Endometrial microvascular endothelial cells (primary cell): ENCODE results near the gene TLL1. TPM values are rescaled to one million over a fixed set of nuclear protein-coding genes. Genes with fewer than 3 reads are reported as not detected.

Experiments
- in situ Hi-C: cut with HindIII; loops from 2 replicates; pipeline ENCODE4 v1.10.0; 2017; ENCODE audit warnings: low sequenced_read_pairs, low pct_unique_long_range_greater_than_20kb; ENCODE audit errors: inconsistent ontology term
- total RNA-seq: library from RNA; depleted of rRNA; stranded (reverse); fragments of >200 nt; gene quantifications from one replicate; pipeline ENCODE4 v1.2.3, GENCODE V29; 2015; ENCODE audit errors: inconsistent ontology term

The TLL1 gene
- total RNA-seq, 1 donor from 2014 or later, result 9.5 TPM

DNA sequence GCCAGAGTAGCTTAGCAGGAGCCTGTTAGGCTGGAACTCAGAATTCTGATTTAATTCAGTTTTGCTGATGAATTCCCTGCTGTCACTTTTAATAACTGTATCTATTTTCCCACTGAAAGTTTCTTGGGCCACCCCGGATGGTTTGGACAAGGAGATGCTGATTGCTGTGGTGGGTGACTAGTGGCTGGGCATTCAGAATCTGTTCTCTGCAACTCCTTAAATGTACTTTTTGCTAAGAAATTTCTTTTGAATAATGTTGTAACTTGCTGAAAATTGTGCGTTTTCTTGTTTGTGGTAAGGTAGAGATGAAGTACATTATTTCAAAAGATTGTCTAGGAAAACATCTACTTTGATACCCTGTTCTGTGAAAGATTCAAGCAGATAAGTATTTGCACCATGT is 2.4 kb downstream of the TLL1 start:
- in situ Hi-C loops, result no loop called here

DNA sequence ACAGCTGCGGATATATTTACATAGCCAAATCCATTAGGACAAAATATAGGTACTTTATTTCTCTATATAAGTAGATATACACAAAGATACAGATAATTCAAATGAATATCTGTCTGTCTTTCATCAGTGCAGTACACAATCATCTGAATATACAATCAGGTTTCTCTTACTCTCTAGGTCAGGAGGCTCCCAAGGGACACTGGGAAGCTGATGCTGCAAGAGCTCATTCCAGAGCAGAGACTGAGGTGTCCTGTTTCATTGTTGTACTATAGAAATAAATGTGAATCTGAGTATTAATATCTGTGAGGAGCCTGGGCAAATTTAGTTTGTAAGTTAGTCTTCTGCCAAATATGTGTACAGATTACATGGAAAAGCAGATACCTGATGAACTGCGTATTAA is 4.2 kb downstream of the TLL1 start:
- in situ Hi-C loops, result no loop called here

DNA sequence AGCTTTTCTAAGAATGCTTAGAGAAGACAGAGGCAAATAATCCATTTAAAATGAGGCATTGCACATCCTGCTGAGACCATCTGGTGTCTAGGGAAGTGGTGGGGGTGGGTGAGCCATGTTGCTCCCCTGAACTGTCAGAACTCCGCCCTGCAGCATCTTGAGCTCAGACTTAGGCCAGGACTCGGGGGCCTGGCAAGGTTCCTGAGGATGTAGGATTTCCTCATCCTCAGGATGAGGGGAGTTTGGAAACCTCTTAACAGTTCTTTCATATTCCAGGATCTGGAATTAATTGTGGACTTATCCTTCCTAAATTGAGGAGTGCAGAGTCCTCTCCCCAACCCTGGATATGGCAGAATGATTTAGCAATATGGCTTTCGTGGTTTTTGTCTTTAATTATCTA is 6.6 kb downstream of the TLL1 start:
- in situ Hi-C loops, result no loop called here

DNA sequence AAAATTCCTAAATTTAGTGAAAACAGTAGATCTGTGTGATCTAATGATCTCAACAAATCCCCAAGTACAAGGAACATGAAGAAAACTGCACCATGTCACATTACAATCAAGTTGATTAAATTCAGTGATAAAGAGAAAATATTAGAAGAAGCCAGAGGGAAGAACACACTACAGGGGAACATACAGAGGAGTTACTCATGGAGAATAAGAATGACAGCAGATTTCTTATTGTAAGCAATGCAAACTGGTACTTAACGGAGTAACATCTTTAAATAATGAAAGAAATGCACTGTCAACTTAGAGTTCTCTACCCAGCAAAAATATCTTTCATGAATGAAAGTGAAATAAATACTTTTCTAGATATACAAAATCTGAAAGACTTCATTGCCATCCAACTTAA is 21.1 kb downstream of the TLL1 start:
- in situ Hi-C loops, result no loop called here

DNA sequence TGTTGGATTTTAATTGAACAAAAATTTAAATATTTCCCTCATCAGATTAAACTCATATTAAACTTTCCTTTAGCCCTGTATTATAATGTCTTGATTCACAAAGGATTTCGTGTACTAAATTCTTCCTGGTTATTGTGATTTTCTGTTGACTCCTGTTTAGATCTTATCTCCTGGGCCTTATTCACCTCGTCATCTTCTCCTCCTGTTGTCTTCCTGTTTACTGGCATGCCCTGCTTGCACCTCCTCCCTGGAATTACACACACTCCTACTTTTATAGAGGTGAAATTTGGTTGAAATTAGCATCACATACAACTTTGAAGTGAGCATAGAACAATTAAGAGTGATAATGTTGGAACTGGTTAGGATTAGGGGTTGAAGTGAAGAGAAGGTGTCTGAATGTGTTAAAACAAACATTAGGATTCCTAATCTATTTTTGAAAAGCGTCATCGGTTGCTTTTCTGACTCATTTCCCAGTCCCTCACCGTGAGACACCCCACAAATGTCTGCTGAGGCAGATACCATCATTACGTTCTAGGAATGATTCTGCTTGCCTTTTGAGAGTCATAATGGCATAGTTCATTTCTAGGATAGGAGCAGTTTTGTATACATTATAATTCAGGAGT is 32.5 kb downstream of the TLL1 start:
- in situ Hi-C loops, result no loop called here

DNA sequence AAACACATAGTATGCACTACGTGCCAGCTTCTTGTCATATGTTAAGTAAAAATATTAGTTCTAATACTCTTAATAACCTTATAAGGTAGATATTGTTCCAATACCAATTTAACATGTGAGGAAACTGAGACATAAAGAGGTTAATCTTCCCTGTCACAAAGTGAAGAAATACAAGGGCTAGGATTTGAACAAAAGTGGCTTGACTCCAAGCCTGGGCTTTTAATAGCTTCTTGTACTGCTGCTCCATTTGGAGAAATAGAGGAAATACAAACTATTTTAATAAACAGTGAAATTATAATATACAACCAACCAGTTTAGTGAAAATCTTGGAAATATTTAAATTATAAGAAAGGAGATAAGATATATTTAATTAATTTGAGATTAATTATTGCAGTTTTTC is 33.2 kb downstream of the TLL1 start:
- in situ Hi-C loops, result no loop called here

DNA sequence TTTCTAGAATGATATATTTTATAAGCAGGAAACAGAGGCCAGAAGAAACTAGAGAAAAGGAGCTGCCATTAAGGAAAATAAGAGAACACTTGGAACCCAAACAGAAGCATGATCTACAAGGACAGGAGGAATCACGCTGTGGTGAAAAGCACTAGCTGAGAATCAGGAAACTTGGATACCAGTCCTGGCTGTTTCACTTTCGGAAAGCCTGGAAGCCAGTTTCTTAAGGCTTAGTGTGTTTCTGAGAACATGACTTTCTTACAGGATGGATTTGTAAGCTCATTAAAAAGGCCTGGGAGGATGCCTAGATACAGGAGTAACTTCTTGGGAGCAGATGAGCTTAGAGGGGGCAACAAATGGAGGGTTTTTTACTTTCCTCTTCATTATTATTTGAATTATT is 36.9 kb downstream of the TLL1 start:
- in situ Hi-C loops, result no loop called here

DNA sequence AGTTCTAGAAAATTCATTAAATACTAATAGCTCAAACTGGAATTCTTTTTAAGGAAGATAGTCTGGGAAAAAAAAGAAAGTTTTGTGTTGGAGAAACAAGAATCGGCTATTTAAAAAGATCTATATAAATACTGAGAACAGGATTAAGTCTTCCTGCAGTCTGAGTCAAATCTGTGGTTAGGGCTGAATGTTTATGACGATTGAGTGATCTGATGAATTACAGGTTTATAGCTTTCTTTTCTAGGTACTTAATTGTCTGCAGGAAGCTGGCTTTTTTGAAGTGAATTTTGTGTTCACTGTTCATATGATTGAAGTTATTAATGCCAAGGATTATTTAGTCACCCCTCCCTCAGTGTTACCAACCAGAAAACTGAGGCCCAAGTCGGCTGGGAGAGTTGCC is 42.2 kb downstream of the TLL1 start:
- in situ Hi-C loops, result no loop called here

DNA sequence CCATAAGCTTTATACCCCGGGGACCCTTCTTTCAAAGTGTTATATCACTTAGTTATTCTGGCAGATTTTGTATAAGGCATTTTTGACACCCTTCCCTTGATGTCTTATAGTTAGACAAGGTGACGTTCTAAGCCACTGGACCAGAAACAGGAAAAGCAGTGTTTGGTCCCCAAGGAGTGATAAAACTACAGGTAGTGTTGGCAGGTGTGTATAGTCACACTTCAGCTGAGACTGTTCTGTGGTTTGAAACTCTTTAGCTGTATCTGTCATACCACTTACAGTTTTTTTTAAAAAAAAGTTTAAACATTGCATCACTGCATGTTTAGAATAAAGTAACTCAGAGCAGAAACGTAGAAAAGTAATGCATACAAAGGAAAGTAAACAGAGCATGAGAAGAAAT is 48.5 kb downstream of the TLL1 start:
- in situ Hi-C loops, result no loop called here

DNA sequence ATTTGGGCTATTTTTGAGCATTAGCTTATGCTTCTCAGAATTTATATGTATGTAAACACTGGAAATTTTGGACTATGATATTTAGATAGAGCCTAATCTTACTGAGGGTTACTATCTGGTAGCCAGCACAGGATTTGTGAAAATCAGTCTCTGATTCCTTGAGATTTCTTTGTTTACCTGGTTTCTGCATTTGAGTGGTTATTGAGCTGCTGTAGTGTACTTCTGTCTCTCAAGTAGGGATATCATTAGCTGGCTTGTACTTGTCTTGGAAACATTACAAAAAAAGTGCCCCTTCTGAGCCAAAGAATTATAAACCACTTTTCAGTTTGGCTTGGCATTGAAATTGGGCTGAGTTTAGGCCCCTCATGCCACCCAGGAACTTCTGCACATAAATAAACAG is 49.7 kb downstream of the TLL1 start:
- in situ Hi-C loops, result no loop called here

DNA sequence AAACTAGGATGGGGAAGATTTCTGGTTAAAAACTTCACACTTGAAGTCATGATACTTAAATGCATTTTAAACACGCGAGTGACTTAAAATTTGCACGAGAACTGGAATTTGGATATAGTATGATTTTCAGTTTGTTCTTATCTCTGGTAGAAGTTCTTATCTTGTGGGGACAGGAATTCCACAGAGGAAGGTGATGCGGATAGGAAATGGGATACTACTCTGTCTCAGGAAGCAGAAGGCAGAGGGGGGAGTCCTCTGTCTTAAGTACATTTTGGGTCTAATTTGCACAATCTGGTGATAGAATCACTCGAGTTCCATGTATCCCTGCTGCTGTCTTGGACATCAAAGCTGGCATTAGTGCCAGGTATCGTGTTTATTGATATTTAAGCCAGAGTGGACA is 53.3 kb downstream of the TLL1 start:
- in situ Hi-C loops, result no loop called here

DNA sequence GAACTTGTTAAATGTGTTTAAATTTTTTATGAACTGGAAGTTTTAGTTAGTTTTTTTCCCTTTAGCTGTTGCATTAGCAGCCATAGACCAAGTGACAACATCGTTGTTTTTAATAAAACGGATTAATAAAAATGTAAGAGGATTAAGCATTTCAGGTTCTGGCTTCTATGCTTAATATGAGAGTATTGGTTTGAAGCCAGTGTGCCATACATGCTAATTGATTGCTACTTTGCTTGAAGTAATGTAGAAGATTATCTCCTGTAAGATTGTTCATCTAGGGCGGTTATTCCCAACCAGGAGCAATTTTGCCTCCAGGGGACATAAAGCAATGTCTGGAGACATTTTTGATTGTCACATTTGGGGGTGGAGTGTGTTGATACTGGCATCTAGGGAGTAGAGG is 54.3 kb downstream of the TLL1 start:
- in situ Hi-C loops, result no loop called here

DNA sequence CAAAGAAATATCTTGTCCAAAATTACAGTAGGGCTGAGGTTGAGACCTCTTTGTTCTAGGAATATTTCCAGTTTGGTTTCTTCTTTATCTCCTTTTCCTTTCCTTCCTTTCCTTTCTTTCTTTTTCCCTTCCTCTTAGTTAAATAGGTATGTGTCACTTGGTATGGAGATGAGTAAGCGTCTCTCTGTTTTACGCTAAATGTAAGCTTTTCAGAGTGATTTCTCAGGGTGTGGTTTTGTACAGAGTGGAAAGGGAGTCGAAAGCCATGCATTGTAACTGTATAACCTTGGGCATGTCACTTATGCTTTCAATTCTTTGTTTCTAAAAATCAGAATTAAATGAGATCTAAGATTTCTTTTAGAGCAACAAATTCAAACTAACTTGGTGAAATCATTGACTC is 54.8 kb downstream of the TLL1 start:
- in situ Hi-C loops, result no loop called here

DNA sequence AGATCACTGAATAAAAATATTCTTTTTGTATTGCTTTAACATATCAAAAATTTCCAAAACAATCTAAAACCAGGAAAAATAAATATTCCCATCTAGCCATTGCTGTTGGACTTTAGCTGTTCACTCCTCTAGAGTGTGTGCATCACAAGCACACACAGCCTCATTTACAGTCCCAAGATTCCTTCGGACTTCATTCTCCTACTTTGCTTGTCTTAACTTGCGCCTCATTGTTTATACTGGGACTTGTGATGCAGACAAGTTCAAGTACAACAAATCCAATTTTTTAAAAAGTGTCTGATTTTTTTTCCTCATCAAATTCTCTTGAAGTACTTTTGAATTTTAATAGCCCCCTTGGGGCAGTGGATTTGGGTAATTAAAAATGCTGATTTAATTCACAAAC is 55.6 kb downstream of the TLL1 start:
- in situ Hi-C loops, result no loop called here

DNA sequence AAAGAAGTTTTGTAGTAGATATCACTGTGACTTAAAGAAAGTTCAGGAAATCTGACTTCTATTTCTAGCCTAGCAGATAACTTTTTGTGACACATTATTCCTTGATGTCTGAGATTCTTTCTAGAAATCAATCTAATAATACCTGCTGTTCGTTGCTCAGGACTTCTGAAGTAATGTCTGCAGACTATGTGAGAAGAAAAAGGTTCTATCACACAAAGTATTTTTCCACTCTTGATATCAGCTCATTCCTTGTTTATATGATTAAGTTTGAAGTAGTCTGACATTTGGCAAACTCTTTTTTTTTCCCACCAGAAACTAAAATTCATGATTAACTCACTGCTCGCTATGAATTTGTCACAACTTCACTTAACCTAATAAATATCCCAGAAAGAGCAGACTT is 56.6 kb downstream of the TLL1 start:
- in situ Hi-C loops, result no loop called here

DNA sequence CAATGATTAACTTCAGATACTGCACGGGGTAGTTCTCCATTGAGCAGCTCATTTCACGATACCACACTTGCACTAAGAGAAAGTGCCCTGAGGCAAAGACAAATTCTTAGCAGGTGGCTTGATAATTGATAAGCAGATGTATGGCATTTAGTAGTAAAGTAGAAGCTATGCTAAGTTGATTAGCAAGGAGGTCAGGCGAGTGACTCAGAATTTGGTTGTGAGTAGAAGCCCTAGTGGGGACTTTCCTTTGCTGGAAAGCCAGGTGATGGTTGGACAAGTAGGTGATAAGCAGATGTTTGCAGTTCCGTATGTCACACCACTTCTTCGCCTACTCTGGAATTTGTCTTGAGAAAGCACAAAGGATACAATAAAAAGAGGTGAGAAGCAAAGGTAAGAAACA is 58.7 kb downstream of the TLL1 start:
- in situ Hi-C loops, result no loop called here

DNA sequence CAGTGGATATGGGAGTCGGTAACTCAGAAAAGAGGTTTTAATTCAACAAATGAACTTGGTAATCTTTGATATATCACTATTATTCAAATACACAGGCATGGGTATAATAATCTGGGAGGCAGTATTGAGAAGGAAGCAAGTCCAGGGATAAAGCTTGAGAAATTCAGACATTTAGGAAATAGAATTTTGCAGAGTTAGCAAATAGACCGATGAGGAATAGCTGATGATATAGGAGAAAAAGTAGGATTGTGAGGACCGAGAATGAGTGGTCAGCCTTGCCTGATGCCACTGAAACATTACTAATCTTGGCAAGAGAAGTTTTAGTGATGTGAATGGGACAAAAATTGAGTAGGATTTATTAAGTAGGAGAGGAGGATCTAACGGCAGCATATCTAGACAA is 71.9 kb downstream of the TLL1 start:
- in situ Hi-C loops, result no loop called here

DNA sequence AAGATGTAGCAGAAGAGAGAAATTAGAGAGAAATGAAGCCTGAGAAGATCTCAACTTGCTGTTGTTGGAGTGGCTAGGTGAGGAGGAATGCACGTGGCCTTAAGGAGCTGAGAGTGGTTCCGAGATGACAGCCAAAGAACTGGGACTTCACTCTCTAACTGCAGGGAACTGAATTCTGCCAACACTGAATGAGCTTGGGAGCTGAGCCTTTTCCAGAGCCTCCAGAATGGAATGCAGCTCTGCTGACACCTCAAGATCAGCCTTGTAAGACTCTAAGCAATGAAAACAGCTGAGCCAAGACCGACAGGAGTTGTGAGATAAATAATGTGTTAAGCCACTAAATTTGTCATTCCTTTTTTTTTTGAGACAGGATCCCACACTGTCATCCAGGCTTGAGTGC is 73.0 kb downstream of the TLL1 start:
- in situ Hi-C loops, result no loop called here

DNA sequence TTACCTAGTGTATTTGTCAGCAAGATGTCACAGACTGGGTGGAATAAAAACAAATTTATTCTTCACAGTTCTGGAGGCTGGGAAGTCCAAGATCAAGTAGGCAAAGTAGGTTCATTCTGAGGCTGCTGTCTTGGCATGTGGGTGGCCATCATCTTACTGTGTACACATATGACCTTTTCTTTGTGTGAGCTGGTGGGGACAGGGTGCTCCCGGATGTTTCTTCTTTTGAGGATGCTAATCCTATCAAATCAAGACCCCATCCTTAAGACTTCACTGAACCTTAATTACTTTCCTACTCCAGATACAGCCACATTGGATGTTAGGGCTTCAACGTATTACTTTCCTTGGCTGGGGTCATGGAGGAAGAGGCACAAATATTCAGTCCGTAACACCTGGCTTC is 74.0 kb downstream of the TLL1 start:
- in situ Hi-C loops, result no loop called here

DNA sequence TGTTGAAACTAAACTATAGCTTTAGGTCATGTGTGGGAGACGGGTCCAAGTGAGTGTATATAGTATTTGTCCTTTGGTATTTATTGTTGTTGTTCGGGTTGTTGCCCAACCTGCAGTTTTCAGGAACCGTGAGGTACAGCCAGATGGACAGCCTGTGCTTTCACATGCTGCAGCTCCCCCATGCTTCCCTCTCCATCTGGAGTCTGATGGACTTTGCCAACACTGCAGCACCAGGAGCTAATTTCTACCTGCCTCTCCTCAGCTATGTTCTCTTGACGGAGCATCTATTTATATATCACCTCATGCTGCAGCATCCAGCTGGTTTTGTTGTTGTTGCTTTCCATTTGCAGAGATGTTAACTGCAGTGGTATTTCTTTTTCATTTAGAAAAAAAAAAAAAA is 80.1 kb downstream of the TLL1 start:
- in situ Hi-C loops, result no loop called here

DNA sequence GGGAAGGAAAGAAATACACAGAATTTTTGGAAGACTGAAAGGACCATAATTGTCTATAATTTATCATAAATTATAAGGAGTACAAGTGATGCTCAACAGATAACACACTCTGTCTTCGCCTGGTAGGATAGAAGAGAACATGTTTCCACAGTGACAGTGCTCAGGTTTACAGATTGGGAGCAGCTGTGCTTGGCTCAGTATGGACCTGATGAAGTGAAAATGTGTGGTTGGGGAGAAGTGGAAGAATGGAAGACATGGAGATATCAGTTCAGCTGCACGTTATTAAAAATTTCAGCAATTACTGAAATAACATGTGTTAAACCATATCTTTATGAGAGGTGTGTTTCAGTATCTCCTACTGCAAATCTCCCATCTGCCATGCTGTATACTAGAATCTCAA is 90.6 kb downstream of the TLL1 start:
- in situ Hi-C loops, result no loop called here

DNA sequence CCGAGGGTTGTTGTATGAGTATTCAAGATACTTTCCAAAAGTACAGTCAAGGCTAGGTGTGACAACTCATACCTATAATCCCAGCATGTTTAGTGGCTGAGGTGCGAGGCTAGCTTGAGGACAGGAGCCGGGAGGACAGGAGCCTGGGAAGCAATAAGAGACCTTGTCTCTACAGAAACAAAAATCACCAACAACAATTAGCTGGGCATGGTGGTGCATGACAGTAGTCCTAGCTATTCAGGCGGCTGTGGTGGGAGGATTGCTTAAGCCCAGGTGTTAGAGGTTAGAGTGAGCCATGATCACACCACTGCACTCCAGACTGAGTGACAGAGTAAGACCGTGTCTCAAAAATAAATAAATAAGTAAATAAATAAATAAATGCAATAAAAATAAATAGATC is 91.6 kb downstream of the TLL1 start:
- in situ Hi-C loops, result no loop called here
